SHP77 treated with DMSO at 0.1 percent for 48 hours (cell line): Measurements from ENCODE around the gene TIAM2.
"Not testable (repeated sequence)": the region's sequence is repeated elsewhere in the genome, so short reads cannot be mapped to it uniquely, and the experiment has no call there.

Experiments used
- DNase-seq: peaks from one replicate; lab custom pipeline; 2025; lab: John Stamatoyannopoulos, UW

TIAM2 gene

GRCh38 chr6:155263373-155264063 is 268.4 kb downstream of the TIAM2 start, which contains the start of gene CLDN20:
TSS of gene CLDN20 (plus strand) at chr6:155264013. CDS start at chr6:155275720, 11,707 bp downstream.
- no peak for DNase-seq

GRCh38 chr6:155264693-155265320 is 269.7 kb downstream of the TIAM2 start:
- no peak for DNase-seq

GRCh38 chr6:155265843-155266535 is 270.9 kb downstream of the TIAM2 start:
- DNase-seq: no peak

GRCh38 chr6:155267411-155267810 is 272.3 kb downstream of the TIAM2 start:
- DNase-seq: no peak

- DNase-seq: not testable (repeated sequence)
Observed at GRCh38 chr6:155268088-155268867, 273.2 kb downstream of the TIAM2 start.

GRCh38 chr6:155269765-155270164 is 274.6 kb downstream of the TIAM2 start:
- no peak for DNase-seq

- no peak for DNase-seq
Observed at GRCh38 chr6:155270561-155271091, 275.5 kb downstream of the TIAM2 start.

- no peak for DNase-seq
Observed at GRCh38 chr6:155271145-155271544, 276.0 kb downstream of the TIAM2 start.

GRCh38 chr6:155272353-155273232 is 277.5 kb downstream of the TIAM2 start:
- DNase-seq: no peak

GRCh38 chr6:155273431-155273830 is 278.3 kb downstream of the TIAM2 start:
- no peak for DNase-seq

GRCh38 chr6:155274106-155274505 is 279.0 kb downstream of the TIAM2 start:
- no peak for DNase-seq

- DNase-seq: no peak
Observed at GRCh38 chr6:155274533-155274932, 279.4 kb downstream of the TIAM2 start.

- DNase-seq: no peak
Observed at GRCh38 chr6:155275808-155276480, 280.8 kb downstream of the TIAM2 start.

GRCh38 chr6:155276638-155277037 is 281.5 kb downstream of the TIAM2 start:
- DNase-seq: no peak

- DNase-seq: no peak
Observed at GRCh38 chr6:155278319-155279049, 283.4 kb downstream of the TIAM2 start.

- DNase-seq: no peak
Observed at GRCh38 chr6:155284775-155285174, 289.7 kb downstream of the TIAM2 start.

GRCh38 chr6:155287762-155288161 is 292.6 kb downstream of the TIAM2 start:
- DNase-seq: no peak

- DNase-seq: no peak
Observed at GRCh38 chr6:155290491-155290890, 295.4 kb downstream of the TIAM2 start.

GRCh38 chr6:155291291-155291690 is 296.2 kb downstream of the TIAM2 start:
- DNase-seq: no peak

GRCh38 chr6:155292711-155293110 is 297.6 kb downstream of the TIAM2 start:
- no peak for DNase-seq
